ENCODE results near the gene PPP1R2B.
"Not testable (repeated sequence)": the region's sequence is repeated elsewhere in the genome, so short reads cannot be mapped to it uniquely, and the experiment has no call there.

Gene PPP1R2B

DNA sequence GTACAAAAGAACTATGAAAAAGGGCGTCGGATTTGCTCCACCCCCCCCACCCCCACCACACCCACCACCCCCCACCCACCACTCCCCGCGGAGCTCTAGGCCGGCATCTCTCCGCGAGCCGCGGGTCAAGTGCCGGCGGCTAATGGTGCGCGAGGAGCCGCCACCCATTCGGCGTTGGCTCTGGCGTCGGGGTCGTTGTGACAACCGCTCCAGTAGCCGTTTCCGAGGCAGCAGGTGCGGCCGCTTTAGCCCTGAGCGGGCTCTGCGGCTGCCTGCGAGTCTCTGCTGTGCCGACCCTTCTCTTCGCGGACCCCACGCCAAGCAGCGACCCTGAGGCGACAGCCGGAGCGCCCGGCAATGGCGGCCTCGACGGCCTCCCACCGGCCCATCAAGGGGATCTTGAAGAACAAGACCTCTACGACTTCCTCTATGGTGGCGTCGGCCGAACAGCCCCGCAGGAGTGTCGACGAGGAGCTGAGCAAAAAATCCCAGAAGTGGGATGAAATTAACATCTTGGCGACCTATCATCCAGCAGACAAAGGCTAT lies at the start of gene PPP1R2B:
Gene PPP1R2B (plus strand): TSS at position 90 of the 546 bp plus-strand sequence. CDS start 268 bp downstream, at position 358.
- no peak for DNase-seq (ENCODE audit: low read depth in 2 of 2)

DNA sequence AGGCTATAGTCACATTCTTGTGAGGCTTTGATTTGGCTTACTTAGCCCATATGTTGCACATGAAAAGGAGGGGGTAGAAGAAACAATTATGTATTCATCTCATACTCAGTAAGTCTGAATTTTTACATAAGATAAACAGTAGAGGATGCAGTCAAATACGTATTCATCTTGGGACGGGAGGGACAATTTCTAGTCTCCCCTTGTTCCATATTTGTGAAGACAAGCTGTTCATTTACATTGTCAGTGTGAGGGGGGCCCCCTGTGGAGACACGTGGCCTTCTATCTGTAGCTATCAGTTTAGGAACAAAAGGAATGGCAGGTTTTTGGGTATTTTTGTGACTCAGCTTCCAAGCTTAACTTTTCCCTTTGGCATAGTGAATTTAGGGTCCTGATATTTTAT lies 49.2 kb upstream of the PPP1R2B start:
- DNase-seq (ENCODE audit: low read depth in 2 of 2), result no peak

DNA sequence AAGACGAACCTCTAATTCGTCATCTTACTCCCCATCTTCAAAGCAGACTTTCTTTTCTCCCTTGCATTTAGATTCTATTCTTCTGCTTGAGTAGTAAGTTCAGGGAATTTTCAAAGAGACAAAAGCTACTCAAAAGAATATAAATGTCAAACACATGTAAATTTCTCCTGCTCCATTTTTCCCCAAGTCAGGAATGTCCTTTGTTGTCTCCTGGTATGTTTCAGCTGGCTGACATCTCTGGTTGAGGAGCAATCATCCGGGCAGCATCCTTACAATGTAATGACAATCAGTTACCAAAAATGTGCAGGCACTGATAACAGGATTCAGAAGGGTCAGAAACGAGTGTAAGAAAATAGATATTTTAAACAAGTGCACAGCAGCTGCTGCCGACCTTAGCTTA lies 47.6 kb upstream of the PPP1R2B start:
- DNase-seq (ENCODE audit: low read depth in 2 of 2), result no peak

DNA sequence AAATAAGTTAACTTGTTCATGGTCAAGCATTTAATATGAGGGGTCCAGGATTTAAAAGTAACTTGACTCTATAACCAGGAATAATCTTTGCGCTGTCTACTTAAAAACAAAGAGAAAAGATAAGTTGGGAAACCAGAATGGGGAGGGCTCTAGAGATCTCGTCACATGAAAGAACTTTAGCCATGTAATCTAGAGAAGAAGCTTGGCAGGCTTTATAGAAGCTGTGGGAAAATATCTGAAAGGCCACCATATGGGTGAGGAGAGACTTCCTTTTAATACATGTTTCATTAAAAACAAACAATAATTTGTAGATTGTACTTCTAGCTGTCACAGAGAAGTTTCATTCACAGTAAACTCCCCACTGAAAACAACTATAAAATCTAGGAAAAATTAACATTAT lies 46.7 kb upstream of the PPP1R2B start:
- DNase-seq (ENCODE audit: low read depth in 2 of 2), result no peak

DNA sequence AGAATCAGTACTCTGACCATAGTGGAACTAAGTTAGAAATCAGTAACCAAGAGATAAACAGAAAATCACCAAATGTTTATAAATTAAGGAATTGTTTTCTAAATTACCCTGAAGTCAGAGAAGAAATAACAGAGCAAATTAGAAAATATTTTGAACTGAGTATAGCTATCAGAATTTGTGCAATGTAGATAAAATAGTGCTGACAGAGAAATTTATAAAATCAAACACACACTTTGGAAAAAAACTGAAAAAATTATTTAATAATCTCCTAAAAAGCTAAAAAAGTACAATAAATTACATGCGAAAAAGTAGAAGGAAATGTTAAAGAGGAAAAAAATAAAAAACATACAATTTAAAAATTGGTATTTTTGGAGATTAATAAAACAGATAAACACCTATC lies 37.1 kb upstream of the PPP1R2B start:
- DNase-seq (ENCODE audit: low read depth in 2 of 2), result no peak

DNA sequence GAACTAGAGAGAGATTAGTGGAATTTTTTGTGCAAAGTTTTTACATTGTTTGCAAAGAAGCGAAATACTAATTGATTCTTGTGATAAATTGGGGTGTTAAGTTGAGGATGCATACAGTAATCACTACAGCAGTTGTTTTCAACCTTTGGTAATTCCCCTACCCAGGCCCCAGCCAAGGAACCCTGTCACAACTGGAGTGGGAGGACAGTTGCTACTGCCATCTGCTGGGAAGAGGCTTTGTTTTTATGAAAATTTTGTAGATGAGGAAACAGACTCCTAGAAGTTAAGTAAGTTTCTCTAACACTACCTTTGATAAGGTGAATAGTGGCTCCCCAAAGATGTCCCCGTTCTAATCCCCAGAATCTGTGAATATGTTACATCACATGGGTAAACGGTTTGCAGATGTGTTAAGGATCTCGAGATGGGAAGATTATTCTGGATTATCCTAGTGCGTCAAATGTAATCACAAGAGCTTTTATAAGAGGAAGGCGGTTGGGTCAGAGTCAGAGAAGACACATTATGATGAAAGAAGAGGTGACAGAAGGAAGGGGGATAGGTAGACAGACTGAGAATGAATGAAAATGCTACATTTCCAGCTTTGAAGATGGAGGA lies 34.0 kb upstream of the PPP1R2B start:
- DNase-seq (ENCODE audit: low read depth in 2 of 2), result peak in 1 of 2 donors; percentile 8

DNA sequence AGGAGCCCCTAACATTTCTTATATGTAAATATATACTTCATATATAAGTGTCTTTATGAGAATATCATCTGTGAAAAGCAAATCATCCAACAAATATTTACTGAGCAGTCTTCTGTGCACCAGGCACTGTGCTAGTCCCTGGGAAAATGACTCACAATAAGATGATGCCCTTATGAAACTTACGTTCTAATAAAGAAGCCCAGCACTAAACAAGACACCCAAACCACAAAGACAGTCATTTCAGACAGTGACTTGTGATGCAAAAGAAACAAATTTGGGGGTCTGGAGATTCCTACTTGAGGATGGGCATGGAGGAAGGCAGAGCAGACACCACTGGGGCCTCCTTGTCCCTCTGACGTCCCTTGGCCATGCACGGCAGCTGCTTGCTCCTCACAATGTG lies 30.6 kb upstream of the PPP1R2B start:
- DNase-seq (ENCODE audit: low read depth in 2 of 2), result no peak

DNA sequence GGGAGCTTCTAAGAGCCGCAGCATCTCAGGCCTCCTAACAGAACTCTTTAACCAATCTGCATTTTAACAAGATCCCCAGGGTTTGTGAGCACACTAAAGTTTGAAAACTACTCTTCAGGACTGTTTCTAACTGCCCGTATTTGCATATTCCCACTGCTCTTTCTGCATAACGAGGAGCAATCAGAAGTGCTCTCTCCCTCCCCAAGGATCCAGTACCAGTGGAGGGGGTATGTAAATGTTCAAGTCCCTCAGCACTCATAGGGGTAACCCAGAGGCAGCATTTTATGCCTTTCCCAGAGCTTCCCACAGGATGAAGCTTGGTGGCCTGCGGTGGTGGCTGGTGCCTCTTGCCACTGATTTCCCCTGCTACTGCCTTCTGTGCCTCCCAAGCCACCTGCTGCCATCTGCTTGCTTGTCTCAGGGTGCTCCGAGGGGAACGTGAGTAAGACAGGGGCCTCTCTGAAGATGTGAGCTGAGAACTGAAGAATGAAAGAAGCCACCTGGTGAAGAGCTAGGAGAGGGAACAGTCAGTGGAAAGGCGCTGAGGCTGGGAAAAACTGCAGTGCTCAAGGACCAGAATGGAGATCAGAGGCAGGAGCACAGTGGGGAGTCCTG lies 30.0 kb upstream of the PPP1R2B start:
- no peak for DNase-seq (ENCODE audit: low read depth in 2 of 2)

DNA sequence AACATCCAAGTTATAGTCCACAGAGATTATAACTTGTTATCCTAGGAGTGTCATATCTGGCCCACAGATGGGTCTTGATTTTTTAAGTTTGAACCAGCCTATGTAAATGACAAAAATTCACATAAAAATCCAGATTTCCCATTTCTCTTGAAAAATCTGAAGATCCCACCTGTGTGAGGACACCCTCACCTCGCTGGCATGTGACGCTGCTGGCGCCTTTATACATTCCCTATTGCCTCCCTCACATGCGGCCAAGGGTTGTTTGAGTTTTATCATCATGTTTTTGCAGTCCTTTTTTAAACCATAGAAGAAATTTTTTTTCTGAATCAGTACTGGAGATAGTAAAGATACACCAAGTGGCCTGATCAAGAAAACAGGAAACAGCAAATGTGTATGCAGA lies 25.9 kb upstream of the PPP1R2B start:
- no peak for DNase-seq (ENCODE audit: low read depth in 2 of 2)

DNA sequence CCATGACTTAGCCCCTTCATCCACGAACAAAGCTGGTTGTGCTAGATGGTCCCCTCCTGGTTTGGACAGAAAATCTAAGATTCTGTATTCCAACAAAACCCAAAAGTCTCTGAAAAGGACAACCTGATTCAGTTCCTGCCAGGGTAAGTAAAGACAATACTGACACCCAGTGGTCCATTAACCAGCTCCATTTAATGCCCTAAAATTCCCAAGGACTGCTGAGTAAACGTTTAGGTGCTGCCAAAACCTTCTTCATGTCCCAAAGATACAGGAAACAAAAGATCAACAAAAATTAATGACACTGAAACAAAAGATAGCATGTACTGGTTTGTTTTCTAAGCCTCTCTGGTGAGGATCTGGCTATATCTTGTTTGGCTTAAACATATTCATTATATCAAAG lies 25.3 kb upstream of the PPP1R2B start:
- no peak for DNase-seq (ENCODE audit: low read depth in 2 of 2)

DNA sequence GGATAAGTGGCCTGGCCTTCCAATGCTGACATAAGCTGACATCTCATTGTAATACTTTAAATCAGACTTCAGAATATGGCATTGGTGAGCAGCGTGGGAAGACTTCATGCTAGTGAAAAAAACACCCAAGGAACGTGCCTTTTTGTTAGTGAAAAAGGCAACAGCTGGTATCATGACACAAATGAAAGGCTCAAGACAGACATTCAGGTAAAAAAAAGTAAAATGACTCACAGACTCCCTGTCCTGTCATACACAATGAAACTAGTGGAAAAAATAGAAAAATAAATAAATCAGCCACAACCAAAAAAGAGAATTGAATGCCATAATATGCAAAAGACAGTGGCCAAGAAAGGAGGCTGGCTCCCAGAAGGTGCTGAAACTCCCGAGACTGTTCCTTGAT lies 24.4 kb upstream of the PPP1R2B start:
- DNase-seq (ENCODE audit: low read depth in 2 of 2), result no peak

DNA sequence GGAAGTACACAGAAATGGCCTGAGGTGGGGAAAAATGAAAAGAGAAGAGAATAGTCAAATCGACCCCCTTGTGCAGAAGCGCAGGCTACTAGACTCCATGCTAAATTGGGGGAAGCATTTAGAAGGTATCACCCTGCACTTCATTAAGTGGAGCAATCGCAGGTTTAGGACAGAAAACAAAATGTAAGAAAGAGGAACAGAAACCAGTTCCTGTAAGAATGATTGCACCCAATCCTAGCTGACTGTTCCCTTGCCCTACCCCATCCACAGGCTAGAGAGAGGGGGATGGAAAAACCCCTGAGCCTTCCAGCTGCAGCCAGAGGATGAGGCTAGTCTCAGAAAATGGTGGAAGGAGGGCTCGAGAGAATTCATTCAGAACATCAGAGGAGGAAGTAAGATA lies 23.9 kb upstream of the PPP1R2B start:
- no peak for DNase-seq (ENCODE audit: low read depth in 2 of 2)

DNA sequence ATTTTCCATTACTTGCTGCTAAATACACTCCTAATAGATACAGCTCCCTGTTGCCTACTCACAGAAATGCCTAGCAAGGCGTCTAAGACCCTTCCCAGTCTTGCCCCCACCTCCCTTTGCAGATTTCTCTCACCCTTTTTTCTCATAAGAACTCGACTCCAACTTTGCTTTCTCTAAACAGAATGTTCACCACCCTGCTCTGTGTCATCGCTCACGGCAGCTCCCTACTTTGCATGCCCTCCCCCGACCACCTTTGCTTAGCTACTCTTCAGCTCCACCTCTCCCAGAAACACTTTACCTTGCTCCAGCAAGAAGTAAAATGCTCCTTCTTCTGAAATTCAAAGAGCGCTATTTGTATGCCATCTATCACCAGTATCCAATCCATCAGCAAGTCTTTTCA lies 15.2 kb upstream of the PPP1R2B start:
- DNase-seq (ENCODE audit: low read depth in 2 of 2), result no peak

DNA sequence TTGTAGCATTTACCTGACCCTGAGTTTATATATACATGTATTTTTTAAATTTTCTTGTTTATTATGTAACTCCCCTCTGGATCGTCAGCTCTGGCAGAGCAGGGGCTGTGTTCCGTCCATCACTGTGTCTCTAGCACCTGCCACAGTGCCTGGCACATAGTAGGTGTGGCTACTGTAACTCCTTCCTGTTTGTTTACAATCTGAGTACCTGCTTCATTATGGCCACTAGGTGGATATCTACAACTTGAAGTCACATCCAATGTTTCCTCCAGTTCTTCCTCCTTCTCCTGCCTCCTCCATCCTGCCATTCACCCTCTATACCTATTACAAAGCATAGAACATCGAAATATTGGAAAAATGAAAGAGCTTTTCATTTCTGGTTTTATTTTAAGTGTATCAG lies 14.2 kb upstream of the PPP1R2B start:
- DNase-seq (ENCODE audit: low read depth in 2 of 2), result no peak

DNA sequence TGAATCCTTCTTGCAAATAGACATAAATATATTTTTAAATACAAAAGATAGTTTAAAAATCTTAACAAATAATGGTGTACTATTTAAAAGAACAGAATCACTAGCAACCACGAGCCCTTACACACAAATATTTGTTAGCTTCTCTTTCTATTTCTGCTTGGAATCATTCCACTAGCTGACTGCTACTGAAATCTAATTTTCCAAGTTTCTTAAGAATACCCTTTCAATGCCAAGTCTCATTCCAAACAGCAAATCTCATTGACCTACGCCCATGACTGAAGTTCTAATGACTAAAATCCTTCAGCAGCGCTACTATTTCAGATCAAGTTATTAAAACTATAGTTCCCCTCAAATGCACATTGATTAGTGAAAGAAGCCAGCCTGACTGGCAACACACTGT lies 13.2 kb upstream of the PPP1R2B start:
- no peak for DNase-seq (ENCODE audit: low read depth in 2 of 2)

DNA sequence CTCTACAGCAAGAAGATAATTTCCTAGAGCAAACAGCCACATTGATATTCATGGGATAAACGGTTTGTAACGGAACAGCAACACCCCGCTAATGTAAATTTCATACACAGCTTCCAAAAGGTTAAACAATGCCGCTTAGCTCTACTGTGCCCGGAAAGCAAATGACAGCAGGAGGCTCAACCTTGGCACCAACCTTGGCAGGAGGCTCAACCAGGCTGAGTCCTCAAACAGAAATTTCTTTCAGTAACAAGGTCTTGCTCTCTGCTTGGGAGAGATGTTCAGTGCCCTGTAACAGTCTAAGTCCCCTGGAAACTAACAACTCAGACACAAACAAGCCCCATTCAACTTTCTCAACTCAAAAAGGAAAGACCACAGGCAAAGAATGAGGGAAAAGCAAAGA lies 11.1 kb upstream of the PPP1R2B start:
- no peak for DNase-seq (ENCODE audit: low read depth in 2 of 2)

DNA sequence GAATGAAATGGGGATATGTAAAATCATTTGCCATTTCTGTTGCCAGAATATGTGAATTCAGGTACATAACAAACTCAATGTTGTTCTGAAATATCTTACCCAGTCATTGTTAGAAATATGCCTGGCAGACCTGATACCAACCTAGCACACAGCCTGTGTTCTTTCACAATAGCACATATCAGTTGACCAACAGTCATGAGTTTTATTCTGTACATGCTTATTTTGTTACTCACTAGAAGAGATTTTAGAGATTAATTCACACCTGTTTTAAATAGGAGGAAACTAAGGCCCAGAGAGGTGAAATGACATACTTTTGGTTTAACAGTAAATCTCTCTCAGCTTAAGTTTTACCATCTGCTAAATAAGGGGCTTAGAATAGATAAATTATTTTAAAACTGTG lies 8.4 kb upstream of the PPP1R2B start:
- DNase-seq (ENCODE audit: low read depth in 2 of 2), result no peak

DNA sequence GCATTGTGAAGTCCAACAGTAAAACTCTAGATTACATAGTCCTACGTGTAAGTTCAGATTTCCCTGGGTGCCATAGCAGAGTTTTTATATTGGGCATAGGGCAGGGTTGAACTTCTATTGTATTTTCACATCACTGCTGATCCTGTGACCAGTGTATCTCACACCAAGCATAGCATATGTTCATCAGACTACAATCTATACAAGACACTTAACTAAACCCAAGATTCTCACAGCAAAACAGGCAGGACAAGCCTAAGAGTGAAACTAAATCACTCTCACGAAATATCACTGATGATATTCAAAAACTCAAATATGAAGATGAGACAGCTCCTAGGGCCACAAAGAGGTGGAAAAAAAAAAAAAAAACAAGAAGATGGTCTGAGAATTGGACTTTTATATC lies 3.2 kb upstream of the PPP1R2B start:
- no peak for DNase-seq (ENCODE audit: low read depth in 2 of 2)

DNA sequence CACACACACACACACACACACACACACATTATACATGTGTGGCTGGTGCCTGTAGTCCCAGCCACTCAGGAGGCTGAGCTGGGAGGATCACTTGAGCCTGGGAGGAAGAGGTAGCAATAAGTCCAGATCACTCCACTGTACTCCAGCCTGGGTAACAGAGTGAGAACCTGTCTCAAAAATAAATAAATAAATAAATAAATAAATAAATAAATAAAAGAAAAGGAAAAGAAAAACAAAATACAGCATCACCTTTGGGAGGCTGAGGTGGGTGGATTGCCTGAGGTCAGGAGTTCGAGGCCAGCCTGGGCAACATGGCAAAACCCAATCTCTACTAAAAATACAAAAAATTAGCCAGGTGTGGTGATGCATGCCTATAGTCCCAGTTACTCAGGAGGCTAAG lies 1.6 kb upstream of the PPP1R2B start:
- not testable (repeated sequence) for DNase-seq (ENCODE audit: low read depth in 2 of 2)

DNA sequence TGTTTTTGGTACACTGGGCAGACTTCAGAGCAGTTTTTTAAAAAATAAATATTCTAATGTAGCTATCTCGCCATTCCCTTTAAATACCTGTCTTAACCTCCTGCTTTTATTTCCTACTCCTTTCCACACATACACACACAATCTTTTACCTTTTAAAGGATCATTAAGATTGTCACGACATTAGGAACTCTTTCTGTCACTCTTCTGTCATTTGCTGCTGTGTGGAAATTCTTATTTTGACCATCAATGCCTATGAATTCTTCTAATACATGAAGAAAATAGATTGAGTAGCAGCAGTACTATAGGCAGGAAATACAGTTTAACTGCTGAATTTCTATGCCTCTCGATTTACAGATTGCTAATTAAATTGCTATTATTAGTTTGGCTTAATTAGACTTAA lies 1.8 kb downstream of the PPP1R2B start:
- no peak for DNase-seq (ENCODE audit: low read depth in 2 of 2)

DNA sequence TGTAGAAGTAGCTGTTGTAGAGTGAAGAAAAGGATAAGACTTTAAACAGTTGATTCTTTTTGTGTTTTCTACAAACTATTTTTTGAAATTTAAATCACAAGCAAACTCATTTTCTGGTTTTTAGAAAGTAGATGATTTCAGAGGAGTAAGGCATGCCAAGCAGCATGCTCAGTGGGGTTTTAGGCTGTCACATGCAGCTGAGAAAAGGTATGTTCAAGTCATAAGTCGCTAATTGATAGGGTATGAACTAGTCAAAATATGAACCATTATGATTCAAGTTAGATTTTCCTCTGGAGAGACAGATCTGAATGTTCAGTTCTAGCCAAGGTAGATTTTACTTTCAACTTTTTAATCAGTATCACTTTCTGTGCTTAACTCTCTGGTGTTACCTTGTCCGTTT lies 3.0 kb downstream of the PPP1R2B start:
- DNase-seq (ENCODE audit: low read depth in 2 of 2), result not testable (repeated sequence)

DNA sequence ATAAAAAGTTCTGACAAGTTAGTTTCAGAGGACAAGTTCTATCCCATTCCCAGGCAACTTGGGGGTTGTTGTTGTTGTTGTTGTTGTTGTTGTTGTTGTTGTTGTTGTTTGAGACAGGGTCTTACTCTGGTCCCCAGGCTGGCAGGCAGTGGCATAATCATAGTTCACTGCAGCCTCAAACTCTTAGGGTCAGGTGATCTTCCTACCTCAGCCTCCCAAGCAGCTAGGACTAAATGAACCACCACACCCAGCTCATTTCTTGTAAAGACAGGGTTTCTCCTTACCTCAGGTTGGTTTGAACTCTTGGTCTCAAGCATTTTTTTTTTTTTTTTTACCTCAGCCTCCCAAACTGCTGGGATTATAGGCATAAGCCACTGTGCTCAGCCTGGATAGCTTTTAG lies 15.3 kb downstream of the PPP1R2B start:
- DNase-seq (ENCODE audit: low read depth in 2 of 2), result no peak

DNA sequence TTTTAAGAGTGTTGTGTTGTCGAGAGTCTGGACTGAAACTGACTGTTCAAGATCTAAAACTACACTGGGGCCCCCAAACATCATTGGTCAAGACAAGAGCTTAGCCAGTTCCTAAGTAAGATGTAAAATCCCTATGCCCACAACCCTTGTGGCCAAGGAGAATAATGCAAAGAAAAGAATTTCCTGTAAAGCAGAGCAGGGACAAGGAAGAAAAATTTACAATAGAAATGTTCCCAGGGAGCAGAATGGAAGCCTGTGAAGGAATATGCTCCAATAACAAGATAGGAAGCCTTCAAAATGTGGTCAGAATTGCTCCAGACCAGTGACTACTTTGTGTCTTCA lies 20.4 kb downstream of the PPP1R2B start:
- DNase-seq (ENCODE audit: low read depth in 2 of 2), result no peak

DNA sequence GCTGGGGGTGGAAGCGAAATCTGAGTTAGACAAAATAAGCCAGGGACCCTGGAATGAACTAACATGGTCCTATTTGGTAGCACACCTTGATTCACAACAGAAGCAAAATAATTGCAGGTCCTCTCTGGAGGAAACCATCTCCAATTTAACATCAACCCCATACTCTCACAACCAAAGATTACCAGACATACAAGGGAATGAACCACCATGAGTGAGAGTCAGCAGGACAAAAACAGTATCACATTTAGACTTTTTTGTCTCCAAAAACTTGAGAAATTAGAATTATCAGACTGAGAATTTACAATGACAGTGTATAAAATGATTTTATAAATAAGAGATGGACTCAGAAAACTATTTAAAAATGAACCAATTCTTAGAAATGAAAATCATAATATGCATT lies 21.1 kb downstream of the PPP1R2B start:
- DNase-seq (ENCODE audit: low read depth in 2 of 2), result no peak
